KMS-11 (cell line): ENCODE measurements around the gene ZKSCAN4.

Experiments
- H2AFZ ChIP-seq: fragments of 200-600 bp; sonication (generic); 2 replicates; pipeline ENCODE4 v1.6.1; 2016; ENCODE audit warnings: antibody characterized with exemption, mixed run types, low read depth
- H3K27ac ChIP-seq: fragments of 200-600 bp; sonication (generic); 2 replicates; pipeline ENCODE4 v1.6.1; 2016; ENCODE audit warnings: mild to moderate bottlenecking, mixed run types
- H3K27me3 ChIP-seq: fragments of 200-600 bp; sonication (generic); 2 replicates; pipeline ENCODE4 v1.6.1; 2017; ENCODE audit warnings: mild to moderate bottlenecking, low read depth, mixed run types, moderate library complexity; ENCODE audit not compliant: insufficient read depth
- H3K36me3 ChIP-seq: fragments of 200-600 bp; sonication (generic); 2 replicates; pipeline ENCODE4 v1.6.1; 2017; ENCODE audit warnings: mild to moderate bottlenecking, mixed run types; ENCODE audit not compliant: insufficient read depth
- H3K4me1 ChIP-seq: fragments of 200-600 bp; sonication (generic); 2 replicates; pipeline ENCODE4 v1.6.1; 2016; ENCODE audit warnings: mild to moderate bottlenecking, low read depth, mixed run types; ENCODE audit not compliant: poor library complexity, severe bottlenecking
- H3K4me2 ChIP-seq: fragments of 200-600 bp; sonication (generic); 2 replicates; pipeline ENCODE4 v1.7.0; 2016; ENCODE audit warnings: mild to moderate bottlenecking, mixed run types
- H3K4me3 ChIP-seq: fragments of 200-600 bp; sonication (generic); IDR thresholded peaks from 2 replicates; pipeline ENCODE4 v1.6.1; 2017; ENCODE audit warnings: low read depth, low read length, mixed read lengths; ENCODE audit not compliant: insufficient read depth
- H3K79me2 ChIP-seq: fragments of 200-600 bp; sonication (generic); 2 replicates; pipeline ENCODE4 v1.6.1; 2016; ENCODE audit warnings: low read depth, mixed run types; ENCODE audit not compliant: insufficient read depth
- H3K9ac ChIP-seq: fragments of 200-600 bp; sonication (generic); 2 replicates; pipeline ENCODE4 v1.6.1; 2016; ENCODE audit warnings: mild to moderate bottlenecking, mixed run types
- H4K20me1 ChIP-seq: fragments of 200-600 bp; sonication (generic); 2 replicates; pipeline ENCODE4 v1.6.1; 2016; ENCODE audit warnings: mild to moderate bottlenecking, mixed run types; ENCODE audit not compliant: insufficient read depth
- TF ChIP-seq, protein P1 (sequence below): fragments of 200-600 bp; sonication (generic); conservative IDR thresholded peaks from 2 replicates; pipeline ENCODE4 v1.6.1; 2017; ENCODE audit warnings: low read depth, mild to moderate bottlenecking, antibody characterized with exemption, low read length, moderate library complexity, mixed read lengths

ZKSCAN4 gene

DNA sequence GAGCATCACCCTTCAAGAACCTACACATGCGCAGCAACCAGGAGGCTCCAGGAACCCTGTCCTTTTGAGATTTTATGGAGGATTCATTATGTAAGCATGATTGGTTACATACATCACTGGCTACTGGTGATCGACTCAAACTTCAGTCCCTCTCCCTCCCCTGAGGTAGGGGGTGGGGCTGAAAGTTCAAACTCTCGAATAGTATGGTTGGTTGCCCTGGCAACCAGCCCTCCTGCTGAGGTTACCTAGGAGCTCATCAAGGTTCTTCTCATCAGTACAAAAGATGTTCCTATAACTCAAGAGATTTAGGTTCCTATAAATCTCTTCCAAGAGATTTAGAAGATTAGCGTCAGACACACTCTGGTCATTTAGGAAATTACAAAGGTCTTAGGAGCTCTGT, 48.9 kb downstream of the ZKSCAN4 start:
- Histone ChIP-seq H3K9ac (no peak overlapping the region), H3K36me3 (no peaks in the 10 kb centered on the region), H3K79me2 (no peaks in the 10 kb centered on the region), H3K4me2 (no peak overlapping the region), H3K27me3 (no peaks in the 10 kb centered on the region), H4K20me1 (no peaks in the 10 kb centered on the region), H3K4me3 (no peak overlapping the region), H3K4me1 (no peaks in the 10 kb centered on the region), H2AFZ (no peak overlapping the region), H3K27ac (no peak overlapping the region)
- TF ChIP-seq, protein P1, sequence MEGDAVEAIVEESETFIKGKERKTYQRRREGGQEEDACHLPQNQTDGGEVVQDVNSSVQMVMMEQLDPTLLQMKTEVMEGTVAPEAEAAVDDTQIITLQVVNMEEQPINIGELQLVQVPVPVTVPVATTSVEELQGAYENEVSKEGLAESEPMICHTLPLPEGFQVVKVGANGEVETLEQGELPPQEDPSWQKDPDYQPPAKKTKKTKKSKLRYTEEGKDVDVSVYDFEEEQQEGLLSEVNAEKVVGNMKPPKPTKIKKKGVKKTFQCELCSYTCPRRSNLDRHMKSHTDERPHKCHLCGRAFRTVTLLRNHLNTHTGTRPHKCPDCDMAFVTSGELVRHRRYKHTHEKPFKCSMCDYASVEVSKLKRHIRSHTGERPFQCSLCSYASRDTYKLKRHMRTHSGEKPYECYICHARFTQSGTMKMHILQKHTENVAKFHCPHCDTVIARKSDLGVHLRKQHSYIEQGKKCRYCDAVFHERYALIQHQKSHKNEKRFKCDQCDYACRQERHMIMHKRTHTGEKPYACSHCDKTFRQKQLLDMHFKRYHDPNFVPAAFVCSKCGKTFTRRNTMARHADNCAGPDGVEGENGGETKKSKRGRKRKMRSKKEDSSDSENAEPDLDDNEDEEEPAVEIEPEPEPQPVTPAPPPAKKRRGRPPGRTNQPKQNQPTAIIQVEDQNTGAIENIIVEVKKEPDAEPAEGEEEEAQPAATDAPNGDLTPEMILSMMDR = no peak

DNA sequence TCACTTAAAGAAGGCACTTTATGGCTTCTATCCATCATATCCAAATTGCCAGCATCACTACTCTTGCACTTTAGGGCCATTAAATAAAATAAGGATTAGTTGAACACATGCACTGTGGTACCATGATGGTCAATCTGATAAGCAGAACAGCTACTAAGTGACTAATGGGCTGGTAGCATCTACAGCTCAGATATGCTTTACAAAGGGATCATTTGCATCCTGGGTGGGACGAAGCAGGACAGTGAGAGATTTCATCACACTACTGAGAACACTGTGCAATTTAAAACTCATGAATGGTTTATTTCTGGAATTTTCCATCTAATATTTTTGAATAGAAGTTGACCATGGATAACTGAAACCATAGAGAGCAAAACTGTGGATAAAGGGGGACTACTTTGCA, 52.0 kb downstream of the ZKSCAN4 start:
- no peak overlapping the region for H3K4me2 ChIP-seq
- H3K4me1 ChIP-seq = no peaks in the 10 kb centered on the region
- H3K4me3 ChIP-seq = no peak overlapping the region
- TF ChIP-seq, protein P1 = no peak
- H2AFZ ChIP-seq = no peak overlapping the region
- H3K27me3 ChIP-seq = no peaks in the 10 kb centered on the region
- no peaks in the 10 kb centered on the region for H4K20me1 ChIP-seq
- H3K27ac ChIP-seq = no peak overlapping the region
- no peaks in the 10 kb centered on the region for H3K79me2 ChIP-seq
- no peak overlapping the region for H3K9ac ChIP-seq
- H3K36me3 ChIP-seq = no peaks in the 10 kb centered on the region
